Neuron (in vitro differentiated cells): ENCODE measurements around the gene ABHD17B.

Source experiments
- H2AFZ ChIP-seq: one replicate; pipeline ENCODE4 v1.6.1; 2013; ENCODE audit warnings: low read depth, mild to moderate bottlenecking, inconsistent platforms, low read length, moderate library complexity
- H3K27me3 ChIP-seq: one replicate; pipeline ENCODE4 v1.6.1; 2013; ENCODE audit warnings: low read length; ENCODE audit not compliant: insufficient read depth
- H3K36me3 ChIP-seq: one replicate; pipeline ENCODE4 v1.6.1; 2013; ENCODE audit warnings: low read length; ENCODE audit not compliant: insufficient read depth
- H3K4me1 ChIP-seq: one replicate; pipeline ENCODE4 v1.6.1; 2013; ENCODE audit warnings: low read length; ENCODE audit not compliant: insufficient read depth
- H3K4me3 ChIP-seq: 2 replicates; pipeline ENCODE4 v1.5.1; 2013; ENCODE audit warnings: mild to moderate bottlenecking, low read length, moderate library complexity
- H3K9me3 ChIP-seq: one replicate; pipeline ENCODE4 v1.6.1; 2013; ENCODE audit warnings: low read length

Gene ABHD17B

DNA sequence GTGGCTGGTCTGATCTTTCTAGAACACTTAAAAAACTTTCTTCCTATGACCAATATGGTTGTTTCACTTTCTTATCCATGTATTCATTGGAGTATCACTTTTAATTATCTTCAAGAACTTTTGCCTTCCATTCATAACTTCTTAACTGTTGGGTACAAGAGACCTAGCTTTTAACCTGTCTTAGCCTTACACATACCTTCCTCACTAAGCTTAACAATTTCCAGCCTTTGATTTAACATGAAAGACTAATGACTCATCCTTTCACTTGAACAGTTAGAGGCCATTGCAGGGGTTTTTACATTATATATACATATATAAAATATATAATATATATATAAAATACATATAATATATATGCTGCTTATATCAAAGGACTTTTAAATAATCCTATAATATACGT is 57.9 kb downstream of the ABHD17B start:
- Histone ChIP-seq H2AFZ (no peak overlapping the region), H3K9me3 (no peaks in the 10 kb centered on the region), H3K36me3 (no peaks in the 10 kb centered on the region), H3K27me3 (no peaks in the 10 kb centered on the region), H3K4me1 (peaks cover 5% of the 10 kb centered on the region), H3K4me3 (no peak overlapping the region)

DNA sequence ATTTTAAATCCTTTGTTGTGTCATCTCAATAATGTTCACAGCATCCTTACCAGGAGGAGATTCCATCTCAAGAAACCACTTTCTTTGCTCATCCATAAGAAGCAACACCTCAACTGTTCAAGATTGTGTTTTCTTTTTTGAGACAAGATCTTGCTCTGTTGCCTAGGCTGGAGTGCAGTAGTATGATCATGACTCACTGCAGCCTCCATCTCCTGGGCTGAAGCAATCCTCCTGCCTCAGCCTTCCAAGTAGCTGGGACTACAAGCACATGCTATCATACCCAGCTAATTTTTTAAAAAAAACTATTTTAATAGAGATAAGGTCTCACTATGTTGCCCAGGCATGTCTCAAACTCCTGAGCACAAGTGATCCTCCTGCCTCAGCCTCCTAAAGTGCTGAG is 60.0 kb downstream of the ABHD17B start:
- Histone ChIP-seq H3K27me3 (no peaks in the 10 kb centered on the region), H3K4me1 (no peaks in the 10 kb centered on the region), H3K4me3 (no peak overlapping the region), H3K36me3 (no peaks in the 10 kb centered on the region), H3K9me3 (no peaks in the 10 kb centered on the region), H2AFZ (no peak overlapping the region)

DNA sequence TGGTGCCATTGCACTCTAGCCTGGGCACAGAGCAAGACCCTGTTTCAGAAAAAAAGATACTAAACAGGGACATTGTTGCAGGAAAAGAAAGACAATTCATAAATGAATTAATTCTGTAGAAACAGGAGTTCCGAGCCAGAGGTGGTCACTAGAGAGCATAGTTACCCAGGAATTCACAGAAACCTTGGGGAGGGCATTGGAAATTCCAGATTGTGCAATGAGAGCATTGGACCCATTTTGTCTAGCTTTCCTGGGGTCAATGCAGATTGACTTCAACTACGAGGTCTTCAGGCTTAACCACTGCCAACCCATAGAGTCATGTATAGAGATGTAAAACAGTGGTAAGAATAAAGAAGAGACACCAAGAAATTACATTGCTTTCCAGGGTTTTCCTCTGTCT is 63.1 kb downstream of the ABHD17B start:
- H2AFZ ChIP-seq, result no peak overlapping the region
- no peak overlapping the region for H3K4me3 ChIP-seq
- no peaks in the 10 kb centered on the region for H3K9me3 ChIP-seq
- no peaks in the 10 kb centered on the region for H3K36me3 ChIP-seq
- no peaks in the 10 kb centered on the region for H3K4me1 ChIP-seq
- H3K27me3 ChIP-seq, result no peaks in the 10 kb centered on the region

DNA sequence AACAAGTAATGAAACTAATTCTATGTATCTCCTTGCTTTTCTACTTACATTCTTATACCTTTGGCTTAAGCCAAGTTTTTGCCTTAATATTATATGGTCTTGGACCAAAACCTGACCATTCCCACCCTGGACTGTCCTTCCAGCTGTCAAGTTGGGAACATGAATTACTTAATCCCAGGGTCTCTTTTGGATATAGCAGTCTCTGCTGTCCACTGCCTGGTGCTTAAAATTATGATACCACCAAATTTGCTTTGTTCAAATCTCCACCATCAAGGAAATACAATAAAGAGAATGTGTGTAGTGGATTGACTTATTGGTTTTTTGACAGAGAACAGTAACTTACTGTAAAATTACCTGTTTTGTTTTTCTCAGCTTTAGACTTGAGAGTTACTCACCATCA is 66.2 kb downstream of the ABHD17B start:
- no peaks in the 10 kb centered on the region for H3K4me1 ChIP-seq

DNA sequence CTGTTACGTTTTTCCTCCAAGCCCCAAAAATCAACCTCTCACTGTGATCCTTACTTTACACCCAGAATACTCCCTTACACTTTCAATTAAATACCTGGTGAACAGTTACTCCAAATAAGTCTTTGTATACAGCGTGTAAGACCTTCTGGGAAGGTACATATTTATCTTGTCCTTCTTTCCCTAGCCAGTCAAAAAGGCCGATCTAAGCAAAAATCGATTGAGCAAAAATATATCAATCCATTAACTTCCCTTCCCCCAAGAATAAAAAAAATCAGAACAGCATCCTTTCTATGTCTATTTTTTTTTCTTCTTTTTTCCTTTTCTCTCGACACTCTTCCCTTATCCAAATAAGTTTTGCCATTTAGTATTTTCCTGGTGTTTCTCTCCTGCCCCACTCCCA is 71.3 kb downstream of the ABHD17B start:
- Histone ChIP-seq H2AFZ (no peak overlapping the region), H3K36me3 (no peaks in the 10 kb centered on the region), H3K27me3 (no peaks in the 10 kb centered on the region), H3K4me1 (no peaks in the 10 kb centered on the region), H3K4me3 (no peak overlapping the region), H3K9me3 (peaks cover 2% of the 10 kb centered on the region)

More for the DNA sequence above, 66.2 kb downstream of the ABHD17B start:
- Histone ChIP-seq H3K4me3 (no peak overlapping the region), H2AFZ (no peak overlapping the region), H3K9me3 (peaks cover 2% of the 10 kb centered on the region), H3K27me3 (no peaks in the 10 kb centered on the region), H3K36me3 (no peaks in the 10 kb centered on the region)

DNA sequence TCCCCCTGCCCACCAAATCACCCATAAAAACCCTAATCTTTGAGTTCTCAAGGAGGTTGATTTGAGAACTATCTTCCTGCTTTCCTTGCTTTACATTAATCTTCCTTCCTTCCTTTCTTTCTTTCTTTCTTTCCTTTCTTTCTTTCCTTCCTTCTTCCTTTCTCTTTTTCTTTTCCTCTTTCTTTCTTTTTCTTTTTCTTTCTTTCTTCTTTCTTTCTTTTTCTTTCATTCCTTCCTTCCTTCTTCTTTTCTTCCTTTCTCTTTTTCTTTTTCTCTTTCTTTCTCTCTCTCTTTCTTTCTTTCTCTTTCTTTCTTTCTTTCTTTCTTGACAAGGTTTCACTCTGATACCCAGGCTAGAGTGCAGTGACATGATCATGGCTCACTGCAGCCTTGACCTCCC is 75.4 kb downstream of the ABHD17B start:
- Histone ChIP-seq H2AFZ (no peak overlapping the region), H3K27me3 (no peaks in the 10 kb centered on the region), H3K9me3 (no peaks in the 10 kb centered on the region), H3K4me3 (no peak overlapping the region), H3K4me1 (peaks cover 4% of the 10 kb centered on the region), H3K36me3 (no peaks in the 10 kb centered on the region)

DNA sequence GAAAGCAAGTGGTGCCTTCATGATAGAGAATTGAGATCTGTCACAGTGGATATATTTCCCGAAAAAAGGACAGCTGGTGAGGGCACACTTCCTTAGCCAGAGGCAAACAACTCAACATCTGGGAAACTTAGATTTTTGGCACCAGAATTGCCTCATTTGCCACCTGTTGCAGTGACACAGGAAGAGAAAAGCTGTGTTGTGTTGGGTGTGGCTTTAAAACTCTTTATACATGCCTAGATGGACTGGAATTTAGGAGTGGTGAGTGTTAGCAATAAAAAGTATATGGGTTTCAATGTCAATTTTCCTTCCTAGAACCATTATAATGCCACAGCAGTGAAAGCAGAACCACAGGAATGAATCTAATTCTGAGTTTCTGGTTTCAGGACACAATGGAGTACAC is 80.1 kb downstream of the ABHD17B start:
- Histone ChIP-seq H3K36me3 (no peaks in the 10 kb centered on the region), H3K4me1 (peaks cover 8% of the 10 kb centered on the region), H2AFZ (no peak overlapping the region), H3K27me3 (no peaks in the 10 kb centered on the region), H3K4me3 (no peak overlapping the region), H3K9me3 (no peaks in the 10 kb centered on the region)

DNA sequence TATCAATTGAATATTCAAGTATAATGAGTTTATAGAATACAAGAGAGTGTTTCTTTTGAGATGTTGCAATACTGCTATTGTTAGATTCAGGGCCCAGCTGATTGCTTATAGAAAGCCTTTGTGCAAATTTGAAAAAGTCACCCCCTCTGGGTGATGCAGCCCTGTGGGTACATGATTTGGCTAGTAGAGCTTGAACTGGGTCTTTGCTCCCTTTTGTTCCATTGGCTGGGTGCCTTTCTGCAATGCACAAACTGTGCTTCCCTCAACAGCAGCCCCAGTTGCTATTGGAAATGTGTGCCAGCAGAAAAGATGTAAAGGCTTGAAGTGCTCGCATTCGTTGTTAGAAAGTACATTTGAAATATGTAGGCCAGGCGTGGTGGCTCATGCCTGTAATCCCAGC is 80.8 kb downstream of the ABHD17B start:
- no peak overlapping the region for H3K4me3 ChIP-seq
- no peaks in the 10 kb centered on the region for H3K36me3 ChIP-seq
- H2AFZ ChIP-seq, result no peak overlapping the region
- peaks cover 8% of the 10 kb centered on the region for H3K4me1 ChIP-seq
- H3K27me3 ChIP-seq, result no peaks in the 10 kb centered on the region
- no peaks in the 10 kb centered on the region for H3K9me3 ChIP-seq

DNA sequence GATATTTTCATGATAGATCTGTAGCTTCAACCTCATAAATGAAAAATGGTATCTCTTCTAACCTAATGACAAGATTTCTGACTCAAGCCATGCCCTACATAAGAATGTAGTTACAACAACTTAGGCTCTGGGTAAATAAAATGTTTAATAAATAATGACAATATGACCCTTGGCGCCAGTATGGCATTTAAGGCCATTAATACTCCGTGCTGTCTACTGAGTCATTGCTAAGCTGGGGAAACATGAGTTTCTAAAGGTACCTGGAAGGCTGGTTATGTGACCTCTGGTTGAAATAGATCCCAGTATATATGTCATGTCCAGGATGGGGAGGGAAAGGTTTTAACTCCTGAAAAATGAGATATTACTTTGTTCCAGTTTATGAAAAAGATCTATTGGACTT is 84.7 kb downstream of the ABHD17B start:
- Histone ChIP-seq H3K27me3 (no peaks in the 10 kb centered on the region), H3K4me1 (peaks cover 8% of the 10 kb centered on the region)

DNA sequence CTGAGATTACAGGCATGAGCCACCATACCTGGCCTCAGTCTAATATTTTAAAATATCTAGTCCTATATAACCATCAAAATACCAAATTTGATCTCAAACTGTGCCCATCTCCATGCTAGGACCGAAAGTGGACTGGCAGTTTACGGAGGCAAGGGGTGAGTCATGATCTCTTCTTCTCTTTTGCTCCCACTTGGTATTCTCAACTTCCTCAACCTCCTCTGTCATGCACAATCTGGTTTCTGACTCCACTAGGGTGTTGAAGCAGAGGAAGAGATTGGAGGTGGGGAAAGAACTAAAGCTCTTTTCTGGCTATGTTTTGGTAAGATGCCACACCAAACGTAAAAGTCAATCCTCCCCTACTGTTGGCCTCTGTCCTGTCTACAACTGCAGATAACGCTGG is 86.7 kb downstream of the ABHD17B start:
- no peak overlapping the region for H2AFZ ChIP-seq
- H3K36me3 ChIP-seq, result no peaks in the 10 kb centered on the region
- no peaks in the 10 kb centered on the region for H3K4me1 ChIP-seq
- no peak overlapping the region for H3K4me3 ChIP-seq
- no peaks in the 10 kb centered on the region for H3K9me3 ChIP-seq
- H3K27me3 ChIP-seq, result no peaks in the 10 kb centered on the region

More for the DNA sequence above, 84.7 kb downstream of the ABHD17B start:
- Histone ChIP-seq H3K36me3 (no peaks in the 10 kb centered on the region), H2AFZ (no peak overlapping the region), H3K4me3 (no peak overlapping the region), H3K9me3 (no peaks in the 10 kb centered on the region)

DNA sequence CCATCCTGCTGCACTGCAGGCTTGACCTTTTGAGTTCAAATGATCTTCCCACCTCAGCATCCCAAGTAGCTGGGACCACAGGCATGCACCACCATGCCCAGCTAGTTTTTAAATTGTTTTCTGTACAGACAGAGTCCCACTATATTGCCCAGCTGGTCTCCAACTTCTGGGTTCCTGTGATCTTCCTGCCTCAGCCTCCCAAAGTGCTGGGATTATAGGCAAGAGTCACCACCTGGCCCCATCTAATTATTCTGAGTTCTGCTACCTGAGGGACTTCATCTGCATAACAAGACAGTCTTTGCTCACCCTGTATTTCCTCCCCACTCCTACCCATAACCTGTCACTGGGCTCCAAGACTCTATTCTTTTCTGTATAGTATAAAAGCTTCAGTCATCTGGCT is 88.1 kb downstream of the ABHD17B start:
- no peaks in the 10 kb centered on the region for H3K36me3 ChIP-seq
- H3K4me1 ChIP-seq, result no peaks in the 10 kb centered on the region
- H3K27me3 ChIP-seq, result no peaks in the 10 kb centered on the region
- no peak overlapping the region for H2AFZ ChIP-seq
- H3K9me3 ChIP-seq, result no peaks in the 10 kb centered on the region
- no peak overlapping the region for H3K4me3 ChIP-seq

DNA sequence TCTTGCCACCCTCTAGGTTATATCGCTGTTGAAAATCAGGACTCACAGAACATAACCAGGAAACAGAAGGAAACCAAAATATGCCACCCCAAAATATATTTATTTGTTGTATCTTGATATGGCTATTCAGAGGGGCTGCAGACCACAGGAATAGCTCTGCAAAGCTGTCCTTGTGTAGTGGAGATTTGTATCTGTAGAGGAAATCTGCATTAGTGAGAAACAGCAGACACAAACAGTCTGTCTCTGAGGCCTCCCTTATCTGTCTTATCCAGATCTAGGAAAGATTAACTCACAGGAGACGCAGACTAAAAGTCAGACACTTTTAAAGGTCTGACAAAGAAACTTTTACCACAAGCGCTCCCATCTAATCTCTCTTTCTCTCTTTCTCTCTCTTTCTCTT is 88.5 kb downstream of the ABHD17B start:
- Histone ChIP-seq H3K9me3 (no peaks in the 10 kb centered on the region), H3K27me3 (no peaks in the 10 kb centered on the region), H3K4me3 (no peak overlapping the region), H2AFZ (no peak overlapping the region), H3K36me3 (no peaks in the 10 kb centered on the region), H3K4me1 (no peaks in the 10 kb centered on the region)

DNA sequence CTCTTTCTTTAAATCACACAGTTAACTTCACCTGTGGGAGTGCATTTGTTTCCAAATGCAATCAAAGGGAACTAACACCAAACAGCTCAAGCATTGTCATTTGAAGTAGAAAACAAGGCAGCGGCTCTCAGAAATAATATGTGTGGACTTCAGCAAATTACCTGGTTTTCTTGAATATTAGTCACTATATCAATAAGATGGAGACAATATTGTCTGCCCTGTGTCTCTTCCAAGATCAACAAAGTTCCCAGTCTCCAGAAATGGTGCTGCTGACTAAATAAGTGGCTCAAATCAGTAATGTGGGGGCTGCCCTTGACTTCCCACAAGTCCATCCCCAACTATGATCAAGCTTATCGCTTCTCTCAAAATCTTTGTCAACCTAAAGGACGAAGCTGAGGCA is 89.6 kb downstream of the ABHD17B start:
- Histone ChIP-seq H2AFZ (no peak overlapping the region), H3K9me3 (no peaks in the 10 kb centered on the region), H3K4me3 (no peak overlapping the region), H3K27me3 (no peaks in the 10 kb centered on the region), H3K36me3 (no peaks in the 10 kb centered on the region), H3K4me1 (no peaks in the 10 kb centered on the region)

DNA sequence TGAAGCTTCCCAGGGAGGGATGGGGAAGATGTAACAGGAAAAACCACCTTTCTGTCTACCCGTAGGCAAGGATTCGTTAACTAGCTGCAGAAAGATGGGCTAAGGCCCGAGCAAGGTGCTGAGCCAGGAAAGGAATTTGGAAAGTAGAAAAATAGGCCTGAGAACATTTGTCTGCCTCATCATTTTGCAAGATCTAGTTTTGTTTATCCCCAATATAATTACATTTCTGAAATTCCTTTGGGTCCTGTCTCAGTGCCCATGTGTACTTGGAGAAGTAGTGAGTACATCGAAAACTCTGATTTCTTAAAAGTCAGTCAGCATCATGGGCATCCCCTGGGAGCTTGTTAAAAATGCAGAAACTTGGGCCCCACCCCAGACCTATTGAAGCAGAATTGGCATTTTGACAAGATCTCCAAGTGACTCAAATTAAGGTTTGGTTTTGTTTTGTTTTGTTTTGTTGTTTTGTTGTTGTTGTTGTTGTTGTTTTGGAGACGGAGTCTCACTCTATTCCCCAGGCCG is 90.5 kb downstream of the ABHD17B start:
- Histone ChIP-seq H3K36me3 (no peaks in the 10 kb centered on the region), H3K4me3 (no peak overlapping the region), H3K9me3 (no peaks in the 10 kb centered on the region), H3K4me1 (no peaks in the 10 kb centered on the region), H3K27me3 (no peaks in the 10 kb centered on the region), H2AFZ (no peak overlapping the region)
